ENCODE measurements around the gene MRPL37.
A peak's percentile ranks its signal among the peaks of the same experiment; 100 is the strongest.
"Not testable (repeated sequence)": the region's sequence is repeated elsewhere in the genome, so short reads cannot be mapped to it uniquely, and the experiment has no call there.

MRPL37 gene

DNA sequence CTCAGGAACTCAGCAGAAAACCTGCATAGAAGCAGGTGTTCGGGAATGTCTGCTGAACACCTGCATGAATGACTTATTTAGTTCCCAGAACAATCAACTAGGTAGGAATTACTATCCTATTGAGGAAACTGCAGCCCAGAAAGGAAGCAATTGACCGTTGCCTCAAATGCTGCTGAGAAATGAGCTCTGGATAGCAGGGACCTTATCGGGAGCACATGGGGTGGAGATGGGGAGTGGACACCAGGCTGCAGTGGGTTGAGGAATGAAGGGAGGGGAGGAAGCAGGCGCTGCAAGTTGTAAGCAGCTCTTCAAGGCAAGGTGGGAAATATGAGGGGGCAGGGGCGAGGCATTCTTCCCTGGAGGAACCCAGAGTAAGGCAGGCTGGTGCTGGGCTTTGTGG, 36.4 kb upstream of the MRPL37 start (continued):
- TF ChIP-seq GLIS3 (CRISPR knock-in tag; IDR thresholded peaks at IDR 0.05) (no peak), ISL1 (CRISPR knock-in tag; IDR thresholded peaks at IDR 0.05) (no peak), ZFP30 (CRISPR knock-in tag; IDR thresholded peaks at IDR 0.05) (no peak)
- TF ChIP-seq, protein P1, sequence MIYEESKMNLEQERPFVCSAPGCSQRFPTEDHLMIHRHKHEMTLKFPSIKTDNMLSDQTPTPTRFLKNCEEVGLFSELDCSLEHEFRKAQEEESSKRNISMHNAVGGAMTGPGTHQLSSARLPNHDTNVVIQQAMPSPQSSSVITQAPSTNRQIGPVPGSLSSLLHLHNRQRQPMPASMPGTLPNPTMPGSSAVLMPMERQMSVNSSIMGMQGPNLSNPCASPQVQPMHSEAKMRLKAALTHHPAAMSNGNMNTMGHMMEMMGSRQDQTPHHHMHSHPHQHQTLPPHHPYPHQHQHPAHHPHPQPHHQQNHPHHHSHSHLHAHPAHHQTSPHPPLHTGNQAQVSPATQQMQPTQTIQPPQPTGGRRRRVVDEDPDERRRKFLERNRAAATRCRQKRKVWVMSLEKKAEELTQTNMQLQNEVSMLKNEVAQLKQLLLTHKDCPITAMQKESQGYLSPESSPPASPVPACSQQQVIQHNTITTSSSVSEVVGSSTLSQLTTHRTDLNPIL (CRISPR knock-in tag; IDR thresholded peaks at IDR 0.05; ENCODE audit: low read depth), result no peak
- TF ChIP-seq, protein P2, sequence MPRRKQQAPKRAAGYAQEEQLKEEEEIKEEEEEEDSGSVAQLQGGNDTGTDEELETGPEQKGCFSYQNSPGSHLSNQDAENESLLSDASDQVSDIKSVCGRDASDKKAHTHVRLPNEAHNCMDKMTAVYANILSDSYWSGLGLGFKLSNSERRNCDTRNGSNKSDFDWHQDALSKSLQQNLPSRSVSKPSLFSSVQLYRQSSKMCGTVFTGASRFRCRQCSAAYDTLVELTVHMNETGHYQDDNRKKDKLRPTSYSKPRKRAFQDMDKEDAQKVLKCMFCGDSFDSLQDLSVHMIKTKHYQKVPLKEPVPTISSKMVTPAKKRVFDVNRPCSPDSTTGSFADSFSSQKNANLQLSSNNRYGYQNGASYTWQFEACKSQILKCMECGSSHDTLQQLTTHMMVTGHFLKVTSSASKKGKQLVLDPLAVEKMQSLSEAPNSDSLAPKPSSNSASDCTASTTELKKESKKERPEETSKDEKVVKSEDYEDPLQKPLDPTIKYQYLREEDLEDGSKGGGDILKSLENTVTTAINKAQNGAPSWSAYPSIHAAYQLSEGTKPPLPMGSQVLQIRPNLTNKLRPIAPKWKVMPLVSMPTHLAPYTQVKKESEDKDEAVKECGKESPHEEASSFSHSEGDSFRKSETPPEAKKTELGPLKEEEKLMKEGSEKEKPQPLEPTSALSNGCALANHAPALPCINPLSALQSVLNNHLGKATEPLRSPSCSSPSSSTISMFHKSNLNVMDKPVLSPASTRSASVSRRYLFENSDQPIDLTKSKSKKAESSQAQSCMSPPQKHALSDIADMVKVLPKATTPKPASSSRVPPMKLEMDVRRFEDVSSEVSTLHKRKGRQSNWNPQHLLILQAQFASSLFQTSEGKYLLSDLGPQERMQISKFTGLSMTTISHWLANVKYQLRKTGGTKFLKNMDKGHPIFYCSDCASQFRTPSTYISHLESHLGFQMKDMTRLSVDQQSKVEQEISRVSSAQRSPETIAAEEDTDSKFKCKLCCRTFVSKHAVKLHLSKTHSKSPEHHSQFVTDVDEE (CRISPR knock-in tag; IDR thresholded peaks at IDR 0.05), result no peak

DNA sequence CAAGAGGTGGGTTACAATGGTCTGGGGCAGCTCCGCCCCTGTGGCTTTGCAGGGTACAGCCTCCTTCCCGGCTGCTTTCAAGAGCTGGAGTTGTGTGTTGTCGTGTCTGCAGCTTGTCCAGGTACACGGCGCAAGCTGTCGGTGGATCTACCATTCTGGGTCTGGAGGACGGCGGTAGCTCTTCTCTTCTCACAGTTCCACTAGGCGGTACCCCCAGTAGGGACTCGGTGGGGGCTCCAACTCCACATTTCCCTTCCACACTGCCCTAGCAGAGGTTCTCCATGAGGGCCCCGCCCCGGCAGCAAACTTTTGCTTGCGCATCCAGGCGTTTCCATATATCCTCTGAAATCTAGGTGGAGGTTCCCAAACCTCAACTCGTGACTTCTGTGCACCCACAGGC, 34.8 kb upstream of the MRPL37 start:
- TF ChIP-seq TOX (CRISPR knock-in tag; IDR thresholded peaks at IDR 0.05; ENCODE audit: borderline replicate concordance), result no peak
- no peak for ATAC-seq

DNA sequence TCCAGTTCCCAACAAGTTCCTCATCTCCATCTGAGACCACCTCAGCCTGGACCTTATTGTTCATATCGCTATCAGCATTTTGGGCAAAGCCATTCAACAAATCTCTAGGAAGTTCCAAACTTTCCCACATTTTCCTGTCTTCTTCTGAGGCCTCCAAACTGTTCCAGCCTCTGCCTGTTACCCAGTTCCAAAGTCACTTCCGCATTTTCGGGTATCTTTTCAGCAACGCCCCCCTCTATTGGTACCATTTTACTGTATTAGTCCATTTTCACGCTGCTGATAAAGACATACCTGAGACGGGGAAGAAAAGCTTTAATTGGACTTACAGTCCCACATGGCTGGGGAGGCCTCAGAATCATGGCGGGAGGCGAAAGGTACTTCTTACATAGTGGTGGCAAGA, 33.6 kb upstream of the MRPL37 start:
- not testable (repeated sequence) for ATAC-seq

DNA sequence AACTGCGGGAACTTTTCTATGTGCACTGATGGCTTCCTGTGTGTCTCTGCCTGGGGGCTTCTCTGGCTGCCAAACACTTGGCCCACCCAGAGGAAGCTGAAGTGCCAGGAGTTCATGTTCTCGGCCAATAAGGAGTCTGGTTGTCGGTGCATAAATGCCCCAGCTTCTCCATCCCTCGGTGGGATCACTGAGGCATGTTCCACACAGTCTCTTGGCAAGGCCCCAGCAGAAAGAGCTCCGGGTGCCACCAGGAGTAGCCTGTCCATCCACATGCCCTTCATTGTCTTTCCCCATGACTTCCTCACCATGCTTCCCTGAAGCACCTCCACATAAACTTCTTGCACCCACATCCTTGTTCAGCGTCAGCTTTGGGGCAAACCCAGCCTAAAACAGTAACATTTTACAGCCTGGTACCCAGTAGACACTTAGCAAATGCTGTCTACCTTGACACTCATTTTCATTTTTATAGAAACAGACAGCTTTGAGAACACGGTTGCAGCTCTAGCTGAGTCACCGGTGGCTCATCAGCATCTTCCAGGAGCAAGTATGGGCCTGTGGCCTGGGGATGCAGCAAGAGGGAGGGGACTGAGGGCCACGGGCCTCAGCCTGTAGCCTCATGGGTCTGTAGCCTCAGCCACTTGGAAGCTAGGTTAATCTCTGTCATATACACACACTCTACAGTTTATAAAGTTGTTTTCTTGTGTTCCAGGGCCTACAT, 32.4 kb upstream of the MRPL37 start:
- no peak for TF ChIP-seq ZC3H10 (CRISPR knock-in tag; IDR thresholded peaks at IDR 0.05)
- no peak for TF ChIP-seq ZNF70 (CRISPR knock-in tag; IDR thresholded peaks at IDR 0.05)
- TF ChIP-seq ZNF565 (CRISPR knock-in tag; conservative IDR thresholded peaks at IDR 0.05; ENCODE audit: low read depth), result no peak
- TF ChIP-seq, protein P2 (CRISPR knock-in tag; IDR thresholded peaks at IDR 0.05), result no peak
- no peak for TF ChIP-seq RARB (CRISPR knock-in tag; IDR thresholded peaks at IDR 0.05)
- no peak for TF ChIP-seq TOX (CRISPR knock-in tag; IDR thresholded peaks at IDR 0.05; ENCODE audit: borderline replicate concordance)
- TF ChIP-seq, protein P3, sequence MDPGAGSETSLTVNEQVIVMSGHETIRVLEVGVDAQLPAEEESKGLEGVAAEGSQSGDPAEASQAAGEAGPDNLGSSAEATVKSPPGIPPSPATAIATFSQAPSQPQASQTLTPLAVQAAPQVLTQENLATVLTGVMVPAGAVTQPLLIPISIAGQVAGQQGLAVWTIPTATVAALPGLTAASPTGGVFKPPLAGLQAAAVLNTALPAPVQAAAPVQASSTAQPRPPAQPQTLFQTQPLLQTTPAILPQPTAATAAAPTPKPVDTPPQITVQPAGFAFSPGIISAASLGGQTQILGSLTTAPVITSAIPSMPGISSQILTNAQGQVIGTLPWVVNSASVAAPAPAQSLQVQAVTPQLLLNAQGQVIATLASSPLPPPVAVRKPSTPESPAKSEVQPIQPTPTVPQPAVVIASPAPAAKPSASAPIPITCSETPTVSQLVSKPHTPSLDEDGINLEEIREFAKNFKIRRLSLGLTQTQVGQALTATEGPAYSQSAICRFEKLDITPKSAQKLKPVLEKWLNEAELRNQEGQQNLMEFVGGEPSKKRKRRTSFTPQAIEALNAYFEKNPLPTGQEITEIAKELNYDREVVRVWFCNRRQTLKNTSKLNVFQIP (CRISPR knock-in tag; IDR thresholded peaks at IDR 0.05; ENCODE audit: borderline replicate concordance, low read depth), result no peak
- no peak for TF ChIP-seq GLIS3 (CRISPR knock-in tag; IDR thresholded peaks at IDR 0.05)
- TF ChIP-seq ISL1 (CRISPR knock-in tag; IDR thresholded peaks at IDR 0.05), result no peak
- no peak for TF ChIP-seq BACH2 (CRISPR knock-in tag; IDR thresholded peaks at IDR 0.05; ENCODE audit: borderline replicate concordance)
- TF ChIP-seq PPARA (CRISPR knock-in tag; IDR thresholded peaks at IDR 0.05; ENCODE audit: borderline replicate concordance), result no peak
- no peak for TF ChIP-seq CSDC2 (CRISPR knock-in tag; IDR thresholded peaks at IDR 0.05)
- TF ChIP-seq ARNTL (CRISPR knock-in tag; IDR thresholded peaks at IDR 0.05; ENCODE audit: borderline replicate concordance, low read depth), result no peak
- TF ChIP-seq, protein P4, sequence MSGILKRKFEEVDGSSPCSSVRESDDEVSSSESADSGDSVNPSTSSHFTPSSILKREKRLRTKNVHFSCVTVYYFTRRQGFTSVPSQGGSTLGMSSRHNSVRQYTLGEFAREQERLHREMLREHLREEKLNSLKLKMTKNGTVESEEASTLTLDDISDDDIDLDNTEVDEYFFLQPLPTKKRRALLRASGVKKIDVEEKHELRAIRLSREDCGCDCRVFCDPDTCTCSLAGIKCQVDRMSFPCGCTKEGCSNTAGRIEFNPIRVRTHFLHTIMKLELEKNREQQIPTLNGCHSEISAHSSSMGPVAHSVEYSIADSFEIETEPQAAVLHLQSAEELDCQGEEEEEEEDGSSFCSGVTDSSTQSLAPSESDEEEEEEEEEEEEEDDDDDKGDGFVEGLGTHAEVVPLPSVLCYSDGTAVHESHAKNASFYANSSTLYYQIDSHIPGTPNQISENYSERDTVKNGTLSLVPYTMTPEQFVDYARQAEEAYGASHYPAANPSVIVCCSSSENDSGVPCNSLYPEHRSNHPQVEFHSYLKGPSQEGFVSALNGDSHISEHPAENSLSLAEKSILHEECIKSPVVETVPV (CRISPR knock-in tag; IDR thresholded peaks at IDR 0.05), result no peak
- TF ChIP-seq, protein P5, sequence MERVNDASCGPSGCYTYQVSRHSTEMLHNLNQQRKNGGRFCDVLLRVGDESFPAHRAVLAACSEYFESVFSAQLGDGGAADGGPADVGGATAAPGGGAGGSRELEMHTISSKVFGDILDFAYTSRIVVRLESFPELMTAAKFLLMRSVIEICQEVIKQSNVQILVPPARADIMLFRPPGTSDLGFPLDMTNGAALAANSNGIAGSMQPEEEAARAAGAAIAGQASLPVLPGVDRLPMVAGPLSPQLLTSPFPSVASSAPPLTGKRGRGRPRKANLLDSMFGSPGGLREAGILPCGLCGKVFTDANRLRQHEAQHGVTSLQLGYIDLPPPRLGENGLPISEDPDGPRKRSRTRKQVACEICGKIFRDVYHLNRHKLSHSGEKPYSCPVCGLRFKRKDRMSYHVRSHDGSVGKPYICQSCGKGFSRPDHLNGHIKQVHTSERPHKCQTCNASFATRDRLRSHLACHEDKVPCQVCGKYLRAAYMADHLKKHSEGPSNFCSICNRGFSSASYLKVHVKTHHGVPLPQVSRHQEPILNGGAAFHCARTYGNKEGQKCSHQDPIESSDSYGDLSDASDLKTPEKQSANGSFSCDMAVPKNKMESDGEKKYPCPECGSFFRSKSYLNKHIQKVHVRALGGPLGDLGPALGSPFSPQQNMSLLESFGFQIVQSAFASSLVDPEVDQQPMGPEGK (CRISPR knock-in tag; IDR thresholded peaks at IDR 0.05; ENCODE audit: borderline replicate concordance), result no peak
- peak; percentile 84 for ATAC-seq
